B cell (primary cell): ENCODE measurements around the gene CPPED1.

Experiments used
- EZH2 ChIP-seq: IDR thresholded peaks from 2 replicates; pipeline ENCODE4 v1.6.1; 2012; ENCODE audit warnings: borderline replicate concordance, low read depth, mild to moderate bottlenecking, moderate library complexity, low read length; ENCODE audit not compliant: insufficient read depth, poor library complexity, severe bottlenecking
- TF ChIP-seq, protein P1 (sequence below): fragments of 200-600 bp; IDR thresholded peaks from one replicate; pipeline ENCODE4 v1.8.0; 2022; ENCODE audit warnings: antibody characterized with exemption, mild to moderate bottlenecking

DNA sequence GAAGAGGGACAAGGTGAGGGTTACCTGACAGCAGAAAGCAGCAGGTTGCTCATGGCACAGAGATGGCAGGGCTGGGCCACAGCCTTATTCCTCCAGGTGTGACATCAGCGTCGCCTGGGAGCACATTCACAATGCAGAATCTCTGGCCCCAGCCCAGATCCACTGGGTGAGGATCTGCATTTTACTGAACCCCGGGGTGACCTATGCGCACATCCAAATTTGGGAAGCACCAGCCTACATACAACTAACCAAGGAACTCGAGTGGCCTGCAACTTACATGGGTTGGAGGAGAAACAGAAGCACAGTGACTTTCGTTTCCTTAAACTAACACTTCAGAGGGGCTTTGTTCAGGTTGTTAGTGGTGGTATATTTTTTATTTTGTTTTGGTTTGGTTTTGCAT lies 17.6 kb downstream of the CPPED1 start:
- TF ChIP-seq EZH2, result no peak
- TF ChIP-seq, protein P1, sequence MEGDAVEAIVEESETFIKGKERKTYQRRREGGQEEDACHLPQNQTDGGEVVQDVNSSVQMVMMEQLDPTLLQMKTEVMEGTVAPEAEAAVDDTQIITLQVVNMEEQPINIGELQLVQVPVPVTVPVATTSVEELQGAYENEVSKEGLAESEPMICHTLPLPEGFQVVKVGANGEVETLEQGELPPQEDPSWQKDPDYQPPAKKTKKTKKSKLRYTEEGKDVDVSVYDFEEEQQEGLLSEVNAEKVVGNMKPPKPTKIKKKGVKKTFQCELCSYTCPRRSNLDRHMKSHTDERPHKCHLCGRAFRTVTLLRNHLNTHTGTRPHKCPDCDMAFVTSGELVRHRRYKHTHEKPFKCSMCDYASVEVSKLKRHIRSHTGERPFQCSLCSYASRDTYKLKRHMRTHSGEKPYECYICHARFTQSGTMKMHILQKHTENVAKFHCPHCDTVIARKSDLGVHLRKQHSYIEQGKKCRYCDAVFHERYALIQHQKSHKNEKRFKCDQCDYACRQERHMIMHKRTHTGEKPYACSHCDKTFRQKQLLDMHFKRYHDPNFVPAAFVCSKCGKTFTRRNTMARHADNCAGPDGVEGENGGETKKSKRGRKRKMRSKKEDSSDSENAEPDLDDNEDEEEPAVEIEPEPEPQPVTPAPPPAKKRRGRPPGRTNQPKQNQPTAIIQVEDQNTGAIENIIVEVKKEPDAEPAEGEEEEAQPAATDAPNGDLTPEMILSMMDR, result no peak
